Spleen (tissue), 7 donors: Measurements from ENCODE around the gene SURF1.
A peak's percentile ranks its signal among the peaks of the same experiment; 100 is the strongest.

Source experiments
- CTCF ChIP-seq, 11 experiments: fragments of 200-600 bp in 7 of 11; fragments of 450-650 bp in 4 of 11; sonication (generic) in 4 of 11; IDR thresholded peaks in 8 of 11; conservative IDR thresholded peaks in 3 of 11; 1 replicate in 7 of 11; 2 replicates in 4 of 11; pipeline versions ENCODE4 v1.4.0 to v1.8.0; 2016 to 2021; ENCODE audit warnings: antibody characterized with exemption in 11 of 11, inconsistent platforms in 4 of 11, mild to moderate bottlenecking in 1 of 11
- POLR2A ChIP-seq, 3 donors: fragments of 450-650 bp; IDR thresholded peaks; one replicate each; pipeline ENCODE4 v1.5.1; 2017; ENCODE audit warnings: antibody characterized with exemption in 3 of 3, mild to moderate bottlenecking in 1 of 3
- POLR2AphosphoS5 ChIP-seq, 3 donors: sonication (generic); formaldehyde crosslinking; IDR thresholded peaks; one replicate each; pipeline ENCODE4 v1.5.1; 2017; ENCODE audit warnings: antibody characterized with exemption in 3 of 3
- donor health status: DM: no; HTN: no; CAD: no; lungs with moderate emphysema.
- donor health status: DM: no; HTN: no; CAD: no.
- donor health status: DM: no; HTN: no; CAD: no.

GRCh38 chr9:133341369-133342068, 14.8 kb downstream of the SURF1 start:
- TF ChIP-seq CTCF (IDR thresholded peaks at IDR 0.05 in 8 of 11, conservative IDR thresholded peaks at IDR 0.05 in 3 of 11), result no peak
- no peak for TF ChIP-seq POLR2A (IDR thresholded peaks at IDR 0.05)
- TF ChIP-seq POLR2AphosphoS5 (IDR thresholded peaks at IDR 0.05), result peak in 2 of 3 donors; percentile 53 to 69
